ENCODE measurements around the gene KCTD11.

DNA sequence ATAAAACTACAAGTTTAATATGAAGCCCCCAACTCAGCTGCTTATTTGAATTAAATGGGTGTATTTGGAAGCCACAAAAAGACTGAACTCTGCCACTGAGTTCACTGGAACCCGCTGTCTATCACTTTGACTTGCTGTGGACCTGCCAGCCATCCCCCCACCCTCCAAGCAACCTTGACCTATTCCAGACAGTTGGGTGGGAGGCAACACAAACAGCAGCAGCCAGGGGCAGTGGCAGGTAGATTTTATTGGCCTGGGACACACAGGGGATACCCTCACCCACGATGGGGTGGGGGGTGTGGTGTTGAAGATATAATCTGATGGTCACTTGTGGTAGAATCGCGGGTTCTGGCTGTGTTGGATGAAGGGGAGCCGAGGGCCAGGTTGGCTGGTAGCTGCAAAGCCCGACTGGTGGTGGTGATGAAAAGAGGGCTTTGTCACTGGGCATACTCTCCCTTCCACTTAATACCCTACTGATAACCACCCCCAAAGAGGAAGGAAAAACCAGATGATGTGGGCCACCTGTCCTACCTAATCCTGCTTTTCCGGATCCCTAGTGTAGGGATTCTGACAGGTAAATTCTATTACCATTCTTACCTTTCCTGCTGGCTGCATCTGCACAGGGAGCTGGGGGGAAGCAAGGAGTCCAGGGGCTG is 39.4 kb upstream of the KCTD11 start:
- TF ChIP-seq, protein P1, sequence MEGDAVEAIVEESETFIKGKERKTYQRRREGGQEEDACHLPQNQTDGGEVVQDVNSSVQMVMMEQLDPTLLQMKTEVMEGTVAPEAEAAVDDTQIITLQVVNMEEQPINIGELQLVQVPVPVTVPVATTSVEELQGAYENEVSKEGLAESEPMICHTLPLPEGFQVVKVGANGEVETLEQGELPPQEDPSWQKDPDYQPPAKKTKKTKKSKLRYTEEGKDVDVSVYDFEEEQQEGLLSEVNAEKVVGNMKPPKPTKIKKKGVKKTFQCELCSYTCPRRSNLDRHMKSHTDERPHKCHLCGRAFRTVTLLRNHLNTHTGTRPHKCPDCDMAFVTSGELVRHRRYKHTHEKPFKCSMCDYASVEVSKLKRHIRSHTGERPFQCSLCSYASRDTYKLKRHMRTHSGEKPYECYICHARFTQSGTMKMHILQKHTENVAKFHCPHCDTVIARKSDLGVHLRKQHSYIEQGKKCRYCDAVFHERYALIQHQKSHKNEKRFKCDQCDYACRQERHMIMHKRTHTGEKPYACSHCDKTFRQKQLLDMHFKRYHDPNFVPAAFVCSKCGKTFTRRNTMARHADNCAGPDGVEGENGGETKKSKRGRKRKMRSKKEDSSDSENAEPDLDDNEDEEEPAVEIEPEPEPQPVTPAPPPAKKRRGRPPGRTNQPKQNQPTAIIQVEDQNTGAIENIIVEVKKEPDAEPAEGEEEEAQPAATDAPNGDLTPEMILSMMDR (IDR thresholded peaks at IDR 0.05), result no peak
- no peak for TF ChIP-seq EP300 (IDR thresholded peaks at IDR 0.05)
- no peak for TF ChIP-seq POLR2A (IDR thresholded peaks at IDR 0.05)
- TF ChIP-seq POLR2AphosphoS5 (IDR thresholded peaks at IDR 0.05), result no peak
